Measurements from ENCODE around the gene GRIK4. TPM values are rescaled to one million over a fixed set of nuclear protein-coding genes. Genes with fewer than 3 reads are reported as not detected.

The GRIK4 gene
- polyA plus RNA-seq, 1 experiment: not detected

DNA sequence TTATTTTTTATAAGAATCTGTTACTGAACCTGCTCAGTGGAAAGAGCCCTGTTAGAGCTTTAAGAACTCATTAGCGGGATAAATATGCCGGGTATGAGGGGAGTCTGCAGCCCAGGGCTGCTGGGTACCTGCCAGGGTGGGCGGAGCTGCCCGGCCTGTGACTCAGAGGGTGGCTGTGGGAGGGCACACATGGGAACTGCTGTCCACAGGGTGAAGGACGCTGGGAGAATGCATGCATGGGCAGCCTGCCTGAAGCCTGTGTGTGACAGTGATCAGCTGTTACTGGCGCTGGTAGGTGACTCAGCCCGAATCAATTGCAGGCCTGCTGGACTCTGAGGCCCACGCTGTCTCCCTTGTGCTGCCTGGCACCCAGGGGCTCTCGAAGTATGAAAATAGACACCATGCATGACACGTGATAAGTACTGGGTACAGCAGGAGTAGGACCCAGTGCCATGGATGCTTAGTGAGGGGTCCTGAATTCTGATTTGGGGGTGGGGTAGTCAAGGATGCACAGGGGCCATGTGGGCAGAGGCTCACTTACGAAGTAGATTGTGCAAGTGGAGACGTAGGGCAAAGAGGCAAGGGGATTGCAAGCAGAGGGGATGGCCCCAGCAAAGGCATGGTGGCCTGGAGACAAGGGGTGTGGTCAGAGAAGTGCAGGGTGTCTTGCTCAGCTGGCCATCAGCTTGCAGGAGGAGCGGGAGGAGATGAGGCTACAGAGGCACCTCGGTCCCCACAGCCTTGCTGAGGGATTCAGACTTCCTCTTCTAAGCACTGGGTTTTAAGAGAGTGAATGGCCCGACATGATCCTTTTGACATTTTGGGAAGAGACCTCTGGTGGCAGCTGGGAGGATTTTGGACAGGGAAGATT, 36.5 kb downstream of the GRIK4 start:
- peak; percentile 90 for DNase-seq (ENCODE audit: low read depth)
- ChIA-PET CTCF (interaction anchor here (0.8 to 2.1 kb wide), 5 partner anchors 12 to 212 kb away, joined by 3 to 9 read pairs (median 3); partner anchors contain the start of genes ARHGEF12 and GRIK4), POLR2A (interaction anchor here (0.6 kb wide), 2 partner anchors 8 to 21 kb away, joined by 3 to 4 read pairs; no protein-coding TSS in a partner anchor)
- Histone ChIP-seq H3K27me3 (ENCODE audit: control insufficient read depth, insufficient read depth, low read length) (no peaks in the 10 kb centered on the region), H3K36me3 (ENCODE audit: control insufficient read depth, insufficient read depth, low read length) (no peaks in the 10 kb centered on the region), H3K4me3 (ENCODE audit: low read depth, low read length) (no peak overlapping the region)
- TF ChIP-seq, protein P1, sequence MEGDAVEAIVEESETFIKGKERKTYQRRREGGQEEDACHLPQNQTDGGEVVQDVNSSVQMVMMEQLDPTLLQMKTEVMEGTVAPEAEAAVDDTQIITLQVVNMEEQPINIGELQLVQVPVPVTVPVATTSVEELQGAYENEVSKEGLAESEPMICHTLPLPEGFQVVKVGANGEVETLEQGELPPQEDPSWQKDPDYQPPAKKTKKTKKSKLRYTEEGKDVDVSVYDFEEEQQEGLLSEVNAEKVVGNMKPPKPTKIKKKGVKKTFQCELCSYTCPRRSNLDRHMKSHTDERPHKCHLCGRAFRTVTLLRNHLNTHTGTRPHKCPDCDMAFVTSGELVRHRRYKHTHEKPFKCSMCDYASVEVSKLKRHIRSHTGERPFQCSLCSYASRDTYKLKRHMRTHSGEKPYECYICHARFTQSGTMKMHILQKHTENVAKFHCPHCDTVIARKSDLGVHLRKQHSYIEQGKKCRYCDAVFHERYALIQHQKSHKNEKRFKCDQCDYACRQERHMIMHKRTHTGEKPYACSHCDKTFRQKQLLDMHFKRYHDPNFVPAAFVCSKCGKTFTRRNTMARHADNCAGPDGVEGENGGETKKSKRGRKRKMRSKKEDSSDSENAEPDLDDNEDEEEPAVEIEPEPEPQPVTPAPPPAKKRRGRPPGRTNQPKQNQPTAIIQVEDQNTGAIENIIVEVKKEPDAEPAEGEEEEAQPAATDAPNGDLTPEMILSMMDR (IDR thresholded peaks at IDR 0.05; ENCODE audit: insufficient read depth, low read depth, low read length): peak; percentile 26

DNA sequence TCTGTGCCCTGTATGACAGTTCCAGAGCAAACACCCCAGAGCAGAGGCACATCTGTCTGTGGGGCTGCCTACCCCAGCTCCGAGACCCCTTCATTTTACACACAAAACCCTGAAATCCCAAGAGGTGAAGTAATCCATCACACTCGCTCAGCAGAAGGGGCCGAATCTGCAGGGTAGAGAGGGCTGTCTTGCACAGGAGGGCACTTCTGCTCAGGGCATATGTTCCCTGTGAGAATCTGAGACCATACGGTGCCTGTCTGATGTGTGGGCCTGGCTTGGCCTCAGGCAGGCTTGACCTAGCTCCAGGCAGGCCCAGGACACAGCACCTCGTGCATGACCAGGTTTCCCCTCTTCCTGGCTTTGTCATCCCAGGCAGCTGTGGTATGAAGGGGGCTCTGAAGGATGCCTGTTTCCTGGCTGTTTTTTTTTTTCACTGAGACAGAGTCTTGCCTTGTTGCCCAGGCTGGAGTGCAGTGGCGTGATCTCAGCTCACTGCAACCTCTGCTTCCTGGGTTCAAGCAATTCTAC, 37.2 kb downstream of the GRIK4 start:
- ChIA-PET POLR2A (no interaction called here), CTCF (interaction anchor here (1.4 to 2.1 kb wide), 2 partner anchors 37 to 213 kb away, joined by 3 to 9 read pairs; partner anchors contain the start of genes ARHGEF12 and GRIK4)
- TF ChIP-seq, protein P1 (IDR thresholded peaks at IDR 0.05; ENCODE audit: insufficient read depth, low read depth, low read length): no peak
- Histone ChIP-seq H3K27me3 (ENCODE audit: control insufficient read depth, insufficient read depth, low read length) (no peaks in the 10 kb centered on the region), H3K36me3 (ENCODE audit: control insufficient read depth, insufficient read depth, low read length) (no peaks in the 10 kb centered on the region), H3K4me3 (ENCODE audit: low read depth, low read length) (no peak overlapping the region)
- no peak for DNase-seq (ENCODE audit: low read depth)

DNA sequence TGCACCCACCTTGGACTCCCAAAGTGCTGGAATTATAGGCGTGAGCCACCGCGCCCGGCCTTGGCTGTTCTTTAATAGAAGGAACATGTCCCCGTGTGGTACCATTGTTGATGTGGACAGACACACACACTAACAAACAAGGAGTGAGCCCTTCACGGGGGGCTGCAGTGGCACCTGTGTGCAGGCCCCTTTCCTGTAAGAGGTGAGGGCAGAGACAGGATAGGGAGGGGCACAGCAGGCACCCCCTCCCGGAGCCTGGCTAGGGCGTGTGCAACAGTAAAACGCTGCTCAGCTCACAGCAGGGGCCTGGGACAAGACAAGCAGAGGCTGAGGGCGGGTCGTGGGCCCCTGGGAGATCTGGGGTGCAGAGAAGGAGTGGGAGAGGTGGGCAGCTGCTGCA, 37.8 kb downstream of the GRIK4 start:
- Histone ChIP-seq H3K27me3 (ENCODE audit: control insufficient read depth, insufficient read depth, low read length) (no peaks in the 10 kb centered on the region), H3K4me3 (ENCODE audit: low read depth, low read length) (no peak overlapping the region), H3K36me3 (ENCODE audit: control insufficient read depth, insufficient read depth, low read length) (no peaks in the 10 kb centered on the region)
- TF ChIP-seq, protein P1 (IDR thresholded peaks at IDR 0.05; ENCODE audit: insufficient read depth, low read depth, low read length): no peak
- ChIA-PET POLR2A (no interaction called here), CTCF (no interaction called here)
- DNase-seq (ENCODE audit: low read depth): no peak

DNA sequence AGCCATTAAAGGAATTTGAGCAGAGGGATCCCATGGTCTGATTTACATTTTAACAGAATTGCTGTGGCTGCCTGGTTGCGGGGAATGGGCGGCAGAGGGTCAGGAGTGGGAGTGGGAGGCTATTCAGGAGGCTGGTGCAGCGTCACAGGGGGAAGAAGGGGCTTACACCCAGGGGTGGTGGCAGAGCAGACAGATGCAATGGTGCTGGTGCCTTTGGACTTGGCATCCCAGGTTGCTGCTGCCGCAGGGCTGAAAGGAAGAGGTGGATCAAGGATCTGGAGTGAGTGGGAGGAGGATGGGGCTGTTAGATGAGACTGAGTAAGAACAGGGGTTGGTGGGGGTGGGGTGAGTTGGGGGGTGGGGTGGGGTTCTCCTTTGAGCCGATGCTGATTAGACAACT, 38.5 kb downstream of the GRIK4 start:
- no peak for DNase-seq (ENCODE audit: low read depth)
- TF ChIP-seq, protein P1 (IDR thresholded peaks at IDR 0.05; ENCODE audit: insufficient read depth, low read depth, low read length): no peak
- Histone ChIP-seq H3K36me3 (ENCODE audit: control insufficient read depth, insufficient read depth, low read length) (no peaks in the 10 kb centered on the region), H3K4me3 (ENCODE audit: low read depth, low read length) (no peak overlapping the region), H3K27me3 (ENCODE audit: control insufficient read depth, insufficient read depth, low read length) (no peaks in the 10 kb centered on the region)
- POLR2A ChIA-PET: no interaction called here
- CTCF ChIA-PET: no interaction called here

DNA sequence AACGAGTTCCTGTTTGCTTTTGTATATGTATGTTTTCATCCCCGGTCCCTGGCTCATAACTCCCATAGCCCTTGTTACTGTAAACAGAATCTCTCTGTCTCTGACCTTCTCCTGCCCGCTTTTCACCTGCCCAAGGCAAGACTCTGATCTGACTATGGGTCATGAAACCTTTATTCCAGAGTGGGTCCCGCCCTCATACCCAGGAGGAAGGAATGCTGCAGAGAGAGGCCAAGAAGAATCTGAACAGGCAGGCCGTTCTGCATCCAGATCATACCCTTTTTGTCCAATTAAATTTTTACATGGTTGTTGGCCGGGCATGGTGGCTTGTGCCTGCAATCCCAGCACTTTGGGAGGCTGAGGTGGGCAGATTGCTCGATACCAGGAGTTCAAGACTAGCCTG, 39.6 kb downstream of the GRIK4 start:
- H3K4me3 ChIP-seq (ENCODE audit: low read depth, low read length): no peak overlapping the region
- ChIA-PET POLR2A (no interaction called here), CTCF (no interaction called here)
- peaks cover 2% of the 10 kb centered on the region; the same call in 1 of the 2 replicates for H3K27me3 ChIP-seq (ENCODE audit: control insufficient read depth, insufficient read depth, low read length)
- DNase-seq (ENCODE audit: low read depth): no peak
- H3K36me3 ChIP-seq (ENCODE audit: control insufficient read depth, insufficient read depth, low read length): no peaks in the 10 kb centered on the region
- TF ChIP-seq, protein P1 (IDR thresholded peaks at IDR 0.05; ENCODE audit: insufficient read depth, low read depth, low read length): no peak

All from BJ (cell line).